Heart left ventricle (tissue), 16 donors: ENCODE results near the gene ZMIZ1. TPM values are rescaled to one million over a fixed set of nuclear protein-coding genes. Genes with fewer than 3 reads are reported as not detected.
A peak's percentile ranks its signal among the peaks of the same experiment; 100 is the strongest.

Experiments used
- ATAC-seq, 4 donors: fragments of 200-7000 bp; cut with Tn5 transposase; one replicate each; pipeline ENCODE4 v1.9.1; 2020 to 2022; ENCODE audit warnings: moderate library complexity in 4 of 4, mild to moderate bottlenecking in 3 of 4, moderate number of reproducible peaks in 1 of 4
- DNase-seq, 5 donors: peaks; one replicate each; pipeline ENCODE4 v3.0.0-alpha.2; 2020
- H3K27ac ChIP-seq, 12 donors: fragments of 200-600 bp; sonication (generic) in 4 of 12; one replicate each; pipeline versions ENCODE4 v1.5.0 to v1.8.0; 2016 to 2022; ENCODE audit warnings: mild to moderate bottlenecking in 2 of 12
- H3K27me3 ChIP-seq, 9 donors: fragments of 200-600 bp; sonication (generic) in 2 of 9; one replicate each; pipeline versions ENCODE4 v1.5.1 to v1.8.0; 2016 to 2022; ENCODE audit warnings: mild to moderate bottlenecking in 3 of 9
- H3K36me3 ChIP-seq, 9 donors: fragments of 200-600 bp; sonication (generic) in 2 of 9; one replicate each; pipeline versions ENCODE4 v1.5.0 to v1.8.0; 2018 to 2022; ENCODE audit warnings: mild to moderate bottlenecking in 2 of 9
- H3K4me1 ChIP-seq, 12 donors: fragments of 200-600 bp; sonication (generic) in 4 of 12; one replicate each; pipeline versions ENCODE4 v1.5.0 to v1.8.0; 2016 to 2022; ENCODE audit warnings: mild to moderate bottlenecking in 3 of 12
- H3K4me3 ChIP-seq, 12 donors: fragments of 200-600 bp; sonication (generic) in 4 of 12; one replicate each; pipeline versions ENCODE4 v1.5.0 to v1.8.0; 2017 to 2022; ENCODE audit warnings: mild to moderate bottlenecking in 9 of 12, moderate library complexity in 4 of 12
- H3K9me3 ChIP-seq, 12 donors: fragments of 200-600 bp; sonication (generic) in 4 of 12; one replicate each; pipeline versions ENCODE4 v1.5.0 to v1.8.0; 2016 to 2022; ENCODE audit warnings: mild to moderate bottlenecking in 1 of 12
- POLR2A ChIP-seq, 2 donors: fragments of 450-650 bp; IDR thresholded peaks; one replicate each; pipeline ENCODE4 v1.6.1; 2017; ENCODE audit warnings: antibody characterized with exemption in 2 of 2, mild to moderate bottlenecking in 2 of 2, moderate library complexity in 2 of 2
- WGBS, 4 donors: extraction: QIAGEN DNeasy Blood & Tissue Kit in 2 of 4; methylation state at CpG; one replicate each; pipeline versions ENCODE4 v1.1.5 to v1.1.7; 2013 to 2018; 5-methylcytosine and 5-hydroxymethylcytosine counted together
- intact Hi-C, 10 donors: fragments of 100-400 bp; cut with DNase I; formaldehyde crosslinking; loops; one replicate each; pipeline versions ENCODE4 v1.11.1 to v1.14.2; 2022
- polyA plus RNA-seq, 2 donors: library from polyadenylated mRNA; stranded (reverse); fragments of 200-250 nt; gene quantifications; one replicate each; pipeline ENCODE4 v1.2.3, GENCODE V29; 2013
- total RNA-seq, 9 donors: library from RNA; depleted of rRNA in 2 of 9; stranded (reverse); fragments of >200 nt in 2 of 9; fragmentation: NEBNext Ultra II Directional in 3 of 9; extraction: Animal tissue kit (Norgen Biotek cat#: 25700) in 3 of 9; gene quantifications; one replicate each; pipeline versions ENCODE4 v1.1.0 to v1.2.4, GENCODE V29; 2016 to 2023
- TF ChIP-seq, protein P1 (sequence below), 12 donors: fragments of 200-600 bp; sonication (generic) in 4 of 12; IDR thresholded peaks; one replicate each; pipeline versions ENCODE4 v1.5.0 to v1.8.0; 2018 to 2022; ENCODE audit warnings: antibody characterized with exemption in 12 of 12, mild to moderate bottlenecking in 5 of 12
- donor health status: ischemic (EF 13 %, LVEDD 7.1; RV severe dilation, severe dysfunction).
- donor health status: healthy with polysubstance abuse.
- donor health status: DM: no; HTN: yes; CAD: no.
- donor health status: DM: no; HTN: no; CAD: no.
- donor health status: ischemic (EF 25% LVEDD 6.9; RV normal size, moderate dysfunction).
- donor health status: ischemic (EF 25% LVEDD 5.7; RV mildly dilated, moderate dysfunction).
- donor health status: healthy.
- donor health status: DM: yes; HTN: yes; CAD: no.
- donor health status: ischemic (EF 35%, LVEDD 5.7; RV mildly dilated, moderate dysfunction).
- donor health status: nonischemic (EF 11% LVEDD 7.7; RV severe dilation, severe dysfunction).
- donor health status: DM: yes; HTN: yes; CAD: no.
- donor health status: PGD.
- donor health status: ischemic (EF 29% LVEDD 5.4; RV normal size, mild dysfunction).
- donor health status: nonischemic (EF 23%, LVEDD 6.1; RV moderate dilation, normal function).

ZMIZ1 gene
- total and polyA plus RNA-seq, 11 donors, result 19.7 to 75.4 (median 49.2) TPM

DNA sequence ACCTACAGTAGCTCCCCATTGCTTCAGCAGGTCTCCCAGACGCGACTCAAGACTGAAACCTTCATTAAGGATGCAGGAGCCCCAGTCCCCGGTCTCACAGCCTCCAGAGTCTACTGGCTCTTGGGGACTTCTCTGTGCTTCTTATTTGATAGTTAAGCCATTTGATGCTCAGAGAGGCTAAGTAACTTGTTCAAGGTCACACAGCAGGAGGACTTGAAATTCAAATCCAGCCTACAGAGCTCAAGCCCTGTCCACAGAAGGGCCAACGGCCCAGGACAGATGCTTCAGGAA, 21.2 kb upstream of the ZMIZ1 start:
- Histone ChIP-seq H3K9me3 (peaks cover 0 to 3% (median 0%) of the 10 kb centered on the region in 12 donors), H3K36me3 (no peaks in the 10 kb centered on the region), H3K4me3 (no peak overlapping the region), H3K27ac (peak overlapping the region in 1 of 12 donors; percentile 91), H3K27me3 (no peaks in the 10 kb centered on the region), H3K4me1 (peaks cover 0 to 44% (median 9%) of the 10 kb centered on the region in 12 donors)
- no peak for ATAC-seq
- TF ChIP-seq, protein P1, sequence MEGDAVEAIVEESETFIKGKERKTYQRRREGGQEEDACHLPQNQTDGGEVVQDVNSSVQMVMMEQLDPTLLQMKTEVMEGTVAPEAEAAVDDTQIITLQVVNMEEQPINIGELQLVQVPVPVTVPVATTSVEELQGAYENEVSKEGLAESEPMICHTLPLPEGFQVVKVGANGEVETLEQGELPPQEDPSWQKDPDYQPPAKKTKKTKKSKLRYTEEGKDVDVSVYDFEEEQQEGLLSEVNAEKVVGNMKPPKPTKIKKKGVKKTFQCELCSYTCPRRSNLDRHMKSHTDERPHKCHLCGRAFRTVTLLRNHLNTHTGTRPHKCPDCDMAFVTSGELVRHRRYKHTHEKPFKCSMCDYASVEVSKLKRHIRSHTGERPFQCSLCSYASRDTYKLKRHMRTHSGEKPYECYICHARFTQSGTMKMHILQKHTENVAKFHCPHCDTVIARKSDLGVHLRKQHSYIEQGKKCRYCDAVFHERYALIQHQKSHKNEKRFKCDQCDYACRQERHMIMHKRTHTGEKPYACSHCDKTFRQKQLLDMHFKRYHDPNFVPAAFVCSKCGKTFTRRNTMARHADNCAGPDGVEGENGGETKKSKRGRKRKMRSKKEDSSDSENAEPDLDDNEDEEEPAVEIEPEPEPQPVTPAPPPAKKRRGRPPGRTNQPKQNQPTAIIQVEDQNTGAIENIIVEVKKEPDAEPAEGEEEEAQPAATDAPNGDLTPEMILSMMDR (IDR thresholded peaks at IDR 0.05), result no peak
- TF ChIP-seq POLR2A (IDR thresholded peaks at IDR 0.05), result no peak
- DNase-seq, result peak in 1 of 5 donors; percentile 29
- intact Hi-C loops, result no loop called here
- WGBS, 4 donors, result 89 to 94% (median 91%) methylated on average over 4 of the region's 4 CpGs

DNA sequence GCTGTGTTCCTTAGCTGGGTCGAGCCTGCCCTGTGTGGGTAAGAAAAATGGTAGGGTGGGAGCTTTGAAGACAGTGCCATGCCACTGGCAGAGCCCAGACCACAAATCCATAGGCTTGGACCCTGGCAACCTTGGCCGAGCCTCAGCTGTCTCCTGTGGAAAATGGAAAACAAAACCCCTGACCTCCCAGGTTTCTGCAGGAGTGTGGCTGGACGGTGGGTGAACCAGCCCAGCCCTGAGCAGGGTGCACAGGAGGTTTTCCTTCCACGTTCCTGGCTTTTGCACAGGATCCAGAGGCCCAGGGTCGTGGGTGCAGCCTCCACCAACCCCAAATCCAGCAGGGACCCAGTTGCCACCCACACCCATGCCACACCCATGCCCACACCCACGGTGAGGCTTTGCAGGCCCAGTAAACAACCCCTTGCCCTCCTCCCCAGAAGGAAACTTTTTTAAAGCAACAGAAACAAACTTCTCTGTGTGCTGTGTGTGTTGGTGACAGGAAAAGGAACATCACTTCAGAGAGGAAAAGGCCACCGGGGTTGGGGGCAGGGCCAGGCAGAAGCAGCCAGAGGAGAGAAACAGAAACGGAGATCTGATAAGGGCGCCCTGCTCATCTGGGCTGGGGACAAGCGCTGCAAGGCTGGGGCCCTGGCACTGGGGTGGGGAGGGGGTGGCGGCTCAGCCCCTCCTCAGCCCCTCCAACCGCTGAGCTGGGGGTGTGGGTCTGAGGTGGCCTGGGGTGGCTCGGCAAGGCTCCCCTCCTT, 20.7 kb upstream of the ZMIZ1 start:
- Histone ChIP-seq H3K4me3 (peak overlapping the region in 1 of 12 donors; percentile 43), H3K27ac (peak overlapping the region in 4 of 12 donors; percentile 6 to 91 (median 36)), H3K36me3 (no peaks in the 10 kb centered on the region), H3K27me3 (no peaks in the 10 kb centered on the region), H3K9me3 (peaks cover 0 to 1% (median 0%) of the 10 kb centered on the region in 12 donors), H3K4me1 (peaks cover 0 to 44% (median 9%) of the 10 kb centered on the region in 12 donors)
- ATAC-seq, result peak in 2 of 4 donors; percentile 10 to 62
- DNase-seq, result peak in 3 of 5 donors; percentile 44 to 72 (median 44)
- intact Hi-C loops, result no loop called here
- 59 to 79% (median 65%) methylated on average over 13 of the region's 13 CpGs for WGBS, 4 donors
- no peak for TF ChIP-seq POLR2A (IDR thresholded peaks at IDR 0.05)
- TF ChIP-seq, protein P1 (IDR thresholded peaks at IDR 0.05), result no peak

DNA sequence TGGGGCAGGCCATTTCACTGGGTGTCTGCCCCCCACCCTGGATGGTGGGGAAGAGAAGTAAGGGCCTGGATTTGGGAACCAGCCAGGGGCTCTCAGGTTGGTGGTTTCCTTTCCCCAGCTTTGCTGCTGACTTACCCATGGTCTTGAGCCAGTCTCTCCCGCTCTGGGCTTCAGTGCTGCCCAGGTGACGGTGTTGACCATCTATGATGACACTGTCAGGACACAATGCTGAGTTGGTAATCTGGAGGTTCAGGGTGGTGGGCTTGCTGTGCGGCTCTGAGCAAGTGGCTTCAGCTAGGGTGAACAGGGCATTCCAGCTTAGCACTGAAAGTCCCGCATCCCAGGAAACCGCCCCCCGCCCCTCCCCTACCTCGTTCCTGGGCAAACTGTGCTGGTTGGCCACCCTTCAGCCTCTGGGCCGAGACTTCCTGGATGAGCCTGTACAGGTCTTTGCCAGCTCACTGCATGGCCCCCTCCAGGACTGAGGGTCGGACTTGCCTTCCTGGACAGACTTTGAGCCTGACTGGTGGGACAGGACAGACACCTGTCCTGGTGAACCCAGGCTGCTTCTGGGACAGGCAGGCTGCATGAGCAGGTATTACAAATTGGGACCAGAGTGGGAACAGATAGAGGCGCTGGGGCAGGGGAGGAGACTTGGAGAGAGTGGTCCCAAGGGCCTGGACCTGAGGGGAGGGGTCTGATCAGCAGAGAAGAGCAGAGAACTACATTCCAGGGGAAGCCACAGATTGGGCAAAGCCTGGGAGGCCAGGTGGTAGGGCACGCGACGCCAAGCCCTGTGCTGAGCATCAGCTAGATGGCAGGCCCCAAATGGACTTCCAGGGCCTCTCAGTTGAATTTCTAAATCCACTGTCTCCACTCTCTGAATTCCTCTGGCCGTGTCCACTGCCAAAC, 19.9 kb upstream of the ZMIZ1 start:
- DNase-seq (peak in 2 of 5 donors; percentile 15 to 53), ATAC-seq (no peak)
- H3K36me3 ChIP-seq, result no peaks in the 10 kb centered on the region
- peak overlapping the region in 4 of 12 donors; percentile 6 to 91 (median 36) for H3K27ac ChIP-seq
- no peaks in the 10 kb centered on the region for H3K27me3 ChIP-seq
- peak overlapping the region in 1 of 12 donors; percentile 43 for H3K4me3 ChIP-seq
- WGBS, 4 donors, result 78 to 91% (median 84%) methylated on average over 8 to 14 of the region's 14 CpGs
- no peak for TF ChIP-seq POLR2A (IDR thresholded peaks at IDR 0.05)
- TF ChIP-seq, protein P1 (IDR thresholded peaks at IDR 0.05), result no peak
- H3K4me1 ChIP-seq, result peaks cover 0 to 44% (median 9%) of the 10 kb centered on the region in 12 donors
- intact Hi-C loops, result no loop called here
- no peaks in the 10 kb centered on the region for H3K9me3 ChIP-seq
